HepG2 (cell line): ENCODE results near the gene FGFR3. TPM values are rescaled to one million over a fixed set of nuclear protein-coding genes. Genes with fewer than 3 reads are reported as not detected.

Experiments used
- ARNT2 ChIP-seq: sonication (generic); formaldehyde crosslinking; IDR thresholded peaks from 2 replicates; pipeline ENCODE4 v1.8.0; 2022; ENCODE audit warnings: mild to moderate bottlenecking, low read depth, missing genetic modification reagents, moderate library complexity
- BHLHE40 ChIP-seq: IDR thresholded peaks from 2 replicates; pipeline ENCODE4 v1.6.1; 2011; ENCODE audit warnings: low read length, improper control_type of control experiment
- FOSL2 ChIP-seq: sonication (generic); formaldehyde crosslinking; IDR thresholded peaks from 2 replicates; pipeline ENCODE4 v1.4.0; 2020; ENCODE audit warnings: missing genetic modification reagents
- FOXM1 ChIP-seq: sonication (generic); formaldehyde crosslinking; IDR thresholded peaks from 2 replicates; pipeline ENCODE4 v1.5.0; 2020; ENCODE audit warnings: missing genetic modification reagents
- HMGXB4 ChIP-seq, 2 experiments: sonication (generic) in 1 of 2; formaldehyde crosslinking in 1 of 2; IDR thresholded peaks; 2 replicates each; pipeline versions ENCODE4 v1.4.0 to v1.6.1; 2018 to 2020; ENCODE audit warnings: missing genetic modification reagents in 2 of 2, borderline replicate concordance in 1 of 2, low read depth in 1 of 2, mild to moderate bottlenecking in 1 of 2, missing biosample characterization in 1 of 2
- MTA3 ChIP-seq: sonication (generic); formaldehyde crosslinking; IDR thresholded peaks from 2 replicates; pipeline ENCODE4 v1.4.0; 2020; ENCODE audit warnings: missing genetic modification reagents
- ONECUT2 ChIP-seq: sonication (generic); formaldehyde crosslinking; IDR thresholded peaks from 2 replicates; pipeline ENCODE4 v1.4.0; 2020; ENCODE audit warnings: missing genetic modification reagents
- RNF2 ChIP-seq: fragments of 450-650 bp; conservative IDR thresholded peaks from 2 replicates; pipeline ENCODE4 v1.6.1; 2016; ENCODE audit warnings: low read depth
- SETDB1 ChIP-seq: sonication (generic); formaldehyde crosslinking; IDR thresholded peaks from 2 replicates; pipeline ENCODE4 v1.5.1; 2020; ENCODE audit warnings: missing genetic modification reagents, mild to moderate bottlenecking, borderline replicate concordance
- XBP1 ChIP-seq: sonication (generic); formaldehyde crosslinking; IDR thresholded peaks from 2 replicates; pipeline ENCODE4 v1.5.0; 2020; ENCODE audit warnings: missing genetic modification reagents
- ZFYVE20 ChIP-seq: sonication (generic); formaldehyde crosslinking; IDR thresholded peaks from 2 replicates; pipeline ENCODE4 v1.8.0; 2023; ENCODE audit warnings: low read depth, mild to moderate bottlenecking, moderate library complexity, missing genetic modification reagents, borderline replicate concordance
- ZMYM4 ChIP-seq: sonication (generic); formaldehyde crosslinking; IDR thresholded peaks from 2 replicates; pipeline ENCODE4 v1.8.1; 2023; ENCODE audit warnings: mild to moderate bottlenecking, missing genetic modification reagents
- ZNF335 ChIP-seq: sonication (generic); formaldehyde crosslinking; IDR thresholded peaks from 2 replicates; pipeline ENCODE4 v1.4.0; 2020; ENCODE audit warnings: missing genetic modification reagents
- ZNF556 ChIP-seq: sonication (generic); formaldehyde crosslinking; IDR thresholded peaks from 2 replicates; pipeline ENCODE4 v1.4.0; 2020; ENCODE audit warnings: mild to moderate bottlenecking, missing genetic modification reagents, borderline replicate concordance
- ZNF792 ChIP-seq: IDR thresholded peaks from 2 replicates; pipeline ENCODE4 v1.6.1; 2016
- ZSCAN25 ChIP-seq: sonication (generic); formaldehyde crosslinking; IDR thresholded peaks from 2 replicates; pipeline ENCODE4 v1.8.0; 2022; ENCODE audit warnings: mild to moderate bottlenecking, missing genetic modification reagents
- ZZZ3 ChIP-seq: sonication (generic); formaldehyde crosslinking; IDR thresholded peaks from 2 replicates; pipeline ENCODE4 v1.4.0; 2020; ENCODE audit warnings: missing genetic modification reagents, mild to moderate bottlenecking, borderline replicate concordance
- polyA plus RNA-seq, 8 experiments: library from polyadenylated mRNA; depleted of rRNA in 3 of 8; stranded (reverse) in 7 of 8; unstranded in 1 of 8; fragments of >200 nt; fragmentation: Illumina TruSeq in 4 of 8; extraction: Trizol in 4 of 8; gene quantifications; 2 replicates each; pipeline versions ENCODE4 v1.2.1 to v1.2.3, GENCODE V29; 2011 to 2016; ENCODE audit warnings: low read depth in 4 of 8, missing spikeins in 1 of 8, mixed read lengths in 1 of 8; ENCODE audit not compliant: insufficient read depth in 1 of 8
- total RNA-seq, 5 experiments: library from RNA; depleted of rRNA; stranded (reverse); fragments of >200 nt; fragmentation: Illumina TruSeq; extraction: Trizol; gene quantifications; 2 replicates each; pipeline ENCODE4 v1.2.3, GENCODE V29; 2016; ENCODE audit warnings: low read depth in 1 of 5
- TF ChIP-seq, protein P1 (sequence below): sonication (generic); formaldehyde crosslinking; conservative IDR thresholded peaks from 2 replicates; pipeline ENCODE4 v1.4.0; 2020; ENCODE audit warnings: missing genetic modification reagents
- TF ChIP-seq, protein P2 (sequence below): sonication (generic); formaldehyde crosslinking; IDR thresholded peaks from 2 replicates; pipeline ENCODE4 v1.4.0; 2020; ENCODE audit warnings: missing genetic modification reagents, borderline replicate concordance

The FGFR3 gene
- total and polyA plus RNA-seq, 2 of the 13 experiments (the other 11 are each of a cell fraction or from before 2014, with no cell fraction given) = 103 to 109 TPM

GRCh38 chr4:1766106-1767060, 26.7 kb upstream of the FGFR3 start (continued):
- TF ChIP-seq, protein P1, sequence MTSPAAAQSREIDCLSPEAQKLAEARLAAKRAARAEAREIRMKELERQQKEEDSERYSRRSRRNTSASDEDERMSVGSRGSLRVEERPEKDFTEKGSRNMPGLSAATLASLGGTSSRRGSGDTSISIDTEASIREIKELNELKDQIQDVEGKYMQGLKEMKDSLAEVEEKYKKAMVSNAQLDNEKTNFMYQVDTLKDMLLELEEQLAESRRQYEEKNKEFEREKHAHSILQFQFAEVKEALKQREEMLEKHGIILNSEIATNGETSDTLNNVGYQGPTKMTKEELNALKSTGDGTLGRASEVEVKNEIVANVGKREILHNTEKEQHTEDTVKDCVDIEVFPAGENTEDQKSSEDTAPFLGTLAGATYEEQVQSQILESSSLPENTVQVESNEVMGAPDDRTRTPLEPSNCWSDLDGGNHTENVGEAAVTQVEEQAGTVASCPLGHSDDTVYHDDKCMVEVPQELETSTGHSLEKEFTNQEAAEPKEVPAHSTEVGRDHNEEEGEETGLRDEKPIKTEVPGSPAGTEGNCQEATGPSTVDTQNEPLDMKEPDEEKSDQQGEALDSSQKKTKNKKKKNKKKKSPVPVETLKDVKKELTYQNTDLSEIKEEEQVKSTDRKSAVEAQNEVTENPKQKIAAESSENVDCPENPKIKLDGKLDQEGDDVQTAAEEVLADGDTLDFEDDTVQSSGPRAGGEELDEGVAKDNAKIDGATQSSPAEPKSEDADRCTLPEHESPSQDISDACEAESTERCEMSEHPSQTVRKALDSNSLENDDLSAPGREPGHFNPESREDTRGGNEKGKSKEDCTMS (CRISPR knock-in tag) = no peak
- no peak; the same call in 1 of the 2 replicates for TF ChIP-seq RNF2
- no peak for TF ChIP-seq FOSL2
- TF ChIP-seq ZMYM4 (CRISPR knock-in tag) = no peak
- no peak for TF ChIP-seq SETDB1
- TF ChIP-seq, protein P2, sequence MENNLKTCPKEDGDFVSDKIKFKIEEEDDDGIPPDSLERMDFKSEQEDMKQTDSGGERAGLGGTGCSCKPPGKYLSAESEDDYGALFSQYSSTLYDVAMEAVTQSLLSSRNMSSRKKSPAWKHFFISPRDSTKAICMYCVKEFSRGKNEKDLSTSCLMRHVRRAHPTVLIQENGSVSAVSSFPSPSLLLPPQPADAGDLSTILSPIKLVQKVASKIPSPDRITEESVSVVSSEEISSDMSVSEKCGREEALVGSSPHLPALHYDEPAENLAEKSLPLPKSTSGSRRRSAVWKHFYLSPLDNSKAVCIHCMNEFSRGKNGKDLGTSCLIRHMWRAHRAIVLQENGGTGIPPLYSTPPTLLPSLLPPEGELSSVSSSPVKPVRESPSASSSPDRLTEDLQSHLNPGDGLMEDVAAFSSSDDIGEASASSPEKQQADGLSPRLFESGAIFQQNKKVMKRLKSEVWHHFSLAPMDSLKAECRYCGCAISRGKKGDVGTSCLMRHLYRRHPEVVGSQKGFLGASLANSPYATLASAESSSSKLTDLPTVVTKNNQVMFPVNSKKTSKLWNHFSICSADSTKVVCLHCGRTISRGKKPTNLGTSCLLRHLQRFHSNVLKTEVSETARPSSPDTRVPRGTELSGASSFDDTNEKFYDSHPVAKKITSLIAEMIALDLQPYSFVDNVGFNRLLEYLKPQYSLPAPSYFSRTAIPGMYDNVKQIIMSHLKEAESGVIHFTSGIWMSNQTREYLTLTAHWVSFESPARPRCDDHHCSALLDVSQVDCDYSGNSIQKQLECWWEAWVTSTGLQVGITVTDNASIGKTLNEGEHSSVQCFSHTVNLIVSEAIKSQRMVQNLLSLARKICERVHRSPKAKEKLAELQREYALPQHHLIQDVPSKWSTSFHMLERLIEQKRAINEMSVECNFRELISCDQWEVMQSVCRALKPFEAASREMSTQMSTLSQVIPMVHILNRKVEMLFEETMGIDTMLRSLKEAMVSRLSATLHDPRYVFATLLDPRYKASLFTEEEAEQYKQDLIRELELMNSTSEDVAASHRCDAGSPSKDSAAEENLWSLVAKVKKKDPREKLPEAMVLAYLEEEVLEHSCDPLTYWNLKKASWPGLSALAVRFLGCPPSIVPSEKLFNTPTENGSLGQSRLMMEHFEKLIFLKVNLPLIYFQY (CRISPR knock-in tag) = no peak
- TF ChIP-seq FOXM1 (CRISPR knock-in tag) = no peak
- TF ChIP-seq ZFYVE20 (CRISPR knock-in tag) = no peak
- peak; percentile 76; the same call in 1 of the 2 replicates for TF ChIP-seq ZNF792 (CRISPR knock-in tag)
- no peak for TF ChIP-seq ZNF335 (CRISPR knock-in tag)
- TF ChIP-seq ZZZ3 (CRISPR knock-in tag) = no peak
- TF ChIP-seq ARNT2 (CRISPR knock-in tag) = 0 out of 2 replicates have a peak, but pooled peaks have one; percentile 16
- no peak for TF ChIP-seq XBP1 (CRISPR knock-in tag)
- TF ChIP-seq MTA3 = no peak
- peak; percentile 59; the same call in 1 of the 2 replicates for TF ChIP-seq ZNF556 (CRISPR knock-in tag)
- no peak for TF ChIP-seq BHLHE40
- peak; percentile 70 for TF ChIP-seq ZSCAN25 (CRISPR knock-in tag)
- TF ChIP-seq HMGXB4 (CRISPR knock-in tag; IDR thresholded peaks at IDR 0.05; ENCODE audit: borderline replicate concordance in 1 of 2, low read depth in 1 of 2) = peak in 1 of 2 experiments; percentile 31; a peak in 2 of 4 replicates
- peak; percentile 41; the same call in 1 of the 2 replicates for TF ChIP-seq ONECUT2
